Measurements from ENCODE around the gene MBL2.

The MBL2 gene

GRCh38 chr10:52762088-52762487 lies 10.5 kb downstream of the MBL2 start:
- peaks cover 32% of the 10 kb centered on the region for H3K4me1 ChIP-seq (ENCODE audit: control insufficient read depth, low read length)
- no peak overlapping the region for H3K4me2 ChIP-seq (ENCODE audit: low read length)
- no peaks in the 10 kb centered on the region for H3F3A ChIP-seq (ENCODE audit: control insufficient read depth, insufficient read depth)
- H3K79me2 ChIP-seq (ENCODE audit: control insufficient read depth, low read length): no peaks in the 10 kb centered on the region
- no peak overlapping the region for H3K27ac ChIP-seq (ENCODE audit: low read depth, low read length)
- no peaks in the 10 kb centered on the region for H3K27me3 ChIP-seq (ENCODE audit: control insufficient read depth, low read length)
- no peaks in the 10 kb centered on the region for H4K20me1 ChIP-seq (ENCODE audit: control insufficient read depth, insufficient read depth, low read depth, low read length)
- no peak overlapping the region for H3K4me3 ChIP-seq (ENCODE audit: low read length)
- no peaks in the 10 kb centered on the region for H3K9me3 ChIP-seq (ENCODE audit: control insufficient read depth, insufficient read depth, low read length)
- no peaks in the 10 kb centered on the region for H3K9me2 ChIP-seq (replicated peaks; ENCODE audit: control insufficient read depth, low read length)
- H3K36me3 ChIP-seq (ENCODE audit: control insufficient read depth, low read length): no peaks in the 10 kb centered on the region
- TF ChIP-seq CTCF (IDR thresholded peaks at IDR 0.05; ENCODE audit: low read depth, low read length, poor library complexity, severe bottlenecking): no peak
- TF ChIP-seq EZH2phosphoT487 (IDR thresholded peaks at IDR 0.05; ENCODE audit: borderline replicate concordance, low read length): no peak

DNA sequence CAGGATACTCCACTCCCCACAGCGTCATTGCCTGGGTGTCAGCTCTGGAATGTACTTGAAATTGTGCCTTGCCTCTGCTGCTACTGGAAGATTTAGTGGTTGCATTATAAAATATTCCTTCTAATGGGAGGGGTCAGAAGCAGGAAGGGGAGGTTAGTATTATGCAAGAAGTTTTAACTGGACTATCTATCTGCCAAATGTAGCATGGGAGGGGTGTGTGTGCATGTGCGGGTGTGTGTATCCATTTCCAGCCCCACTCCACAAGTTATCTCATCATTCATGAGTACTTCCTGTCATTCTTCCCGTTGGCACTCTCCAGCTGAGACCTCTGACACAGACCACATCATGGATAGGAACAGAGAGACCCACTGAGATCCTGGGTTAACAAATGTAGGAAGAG lies 13.4 kb downstream of the MBL2 start:
- Histone ChIP-seq H4K20me1 (ENCODE audit: control insufficient read depth, insufficient read depth, low read depth, low read length) (no peaks in the 10 kb centered on the region), H3K4me1 (ENCODE audit: control insufficient read depth, low read length) (peaks cover 60% of the 10 kb centered on the region), H3K27ac (ENCODE audit: low read depth, low read length) (no peak overlapping the region), H3F3A (ENCODE audit: control insufficient read depth, insufficient read depth) (no peaks in the 10 kb centered on the region), H3K79me2 (ENCODE audit: control insufficient read depth, low read length) (peaks cover 4% of the 10 kb centered on the region), H3K27me3 (ENCODE audit: control insufficient read depth, low read length) (no peaks in the 10 kb centered on the region), H3K9me3 (ENCODE audit: control insufficient read depth, insufficient read depth, low read length) (no peaks in the 10 kb centered on the region), H3K9me2 (replicated peaks; ENCODE audit: control insufficient read depth, low read length) (no peaks in the 10 kb centered on the region), H3K4me2 (ENCODE audit: low read length) (no peak overlapping the region), H3K4me3 (ENCODE audit: low read length) (no peak overlapping the region), H3K36me3 (ENCODE audit: control insufficient read depth, low read length) (no peaks in the 10 kb centered on the region)
- TF ChIP-seq CTCF (IDR thresholded peaks at IDR 0.05; ENCODE audit: low read depth, low read length, poor library complexity, severe bottlenecking) (no peak), EZH2phosphoT487 (IDR thresholded peaks at IDR 0.05; ENCODE audit: borderline replicate concordance, low read length) (no peak)

DNA sequence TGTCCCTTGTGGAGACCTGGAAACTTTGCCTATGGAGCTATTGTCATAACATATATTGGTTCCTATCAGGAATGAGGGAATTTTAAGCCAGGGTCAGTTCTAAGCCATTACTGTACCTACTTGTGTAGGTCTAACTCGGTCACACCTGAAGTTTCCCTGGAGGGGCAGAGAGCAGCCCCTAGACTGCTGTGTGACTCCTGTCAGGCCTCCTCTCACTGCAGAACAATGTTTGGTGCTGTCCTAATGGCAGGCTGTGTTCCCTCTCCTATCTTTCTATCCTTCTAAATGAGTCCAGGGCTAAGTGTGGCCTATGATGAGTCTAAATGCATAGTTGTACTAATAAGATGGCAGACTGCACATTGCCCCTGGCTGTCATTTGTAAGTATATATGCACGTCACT lies 14.2 kb downstream of the MBL2 start:
- Histone ChIP-seq H3K4me2 (ENCODE audit: low read length) (peak overlapping the region; percentile 73; the same call in 1 of the 2 replicates), H3K36me3 (ENCODE audit: control insufficient read depth, low read length) (no peaks in the 10 kb centered on the region), H3K27me3 (ENCODE audit: control insufficient read depth, low read length) (no peaks in the 10 kb centered on the region), H3K4me1 (ENCODE audit: control insufficient read depth, low read length) (peaks cover 67% of the 10 kb centered on the region), H3K27ac (ENCODE audit: low read depth, low read length) (no peak overlapping the region), H3K9me3 (ENCODE audit: control insufficient read depth, insufficient read depth, low read length) (no peaks in the 10 kb centered on the region), H4K20me1 (ENCODE audit: control insufficient read depth, insufficient read depth, low read depth, low read length) (no peaks in the 10 kb centered on the region), H3K79me2 (ENCODE audit: control insufficient read depth, low read length) (peaks cover 10% of the 10 kb centered on the region), H3F3A (ENCODE audit: control insufficient read depth, insufficient read depth) (no peaks in the 10 kb centered on the region), H3K9me2 (replicated peaks; ENCODE audit: control insufficient read depth, low read length) (no peaks in the 10 kb centered on the region), H3K4me3 (ENCODE audit: low read length) (no peak overlapping the region)
- TF ChIP-seq EZH2phosphoT487 (IDR thresholded peaks at IDR 0.05; ENCODE audit: borderline replicate concordance, low read length): no peak
- TF ChIP-seq CTCF (IDR thresholded peaks at IDR 0.05; ENCODE audit: low read depth, low read length, poor library complexity, severe bottlenecking): no peak

DNA sequence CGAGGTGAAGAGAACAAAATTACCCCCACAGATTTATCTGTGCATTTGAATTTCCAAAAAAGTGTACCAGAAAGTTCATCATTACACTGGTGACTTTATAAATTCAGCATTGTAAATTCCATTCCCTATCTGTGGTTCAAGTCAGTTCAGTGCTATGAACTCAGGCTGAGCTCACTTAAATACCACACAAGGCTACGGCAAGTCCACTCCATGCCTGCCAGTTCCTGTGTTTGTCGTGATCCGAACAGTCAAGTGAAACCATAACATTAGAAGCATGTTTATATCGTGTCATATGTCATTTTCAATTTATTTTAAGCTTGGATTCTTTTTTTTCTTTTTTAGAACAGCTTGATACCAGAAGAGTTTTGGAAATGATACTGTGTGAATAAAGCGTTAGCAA lies 14.8 kb downstream of the MBL2 start:
- Histone ChIP-seq H3K36me3 (ENCODE audit: control insufficient read depth, low read length) (no peaks in the 10 kb centered on the region), H3K27ac (ENCODE audit: low read depth, low read length) (no peak overlapping the region), H3K4me1 (ENCODE audit: control insufficient read depth, low read length) (peaks cover 74% of the 10 kb centered on the region), H4K20me1 (ENCODE audit: control insufficient read depth, insufficient read depth, low read depth, low read length) (no peaks in the 10 kb centered on the region), H3K4me3 (ENCODE audit: low read length) (no peak overlapping the region), H3K79me2 (ENCODE audit: control insufficient read depth, low read length) (peaks cover 10% of the 10 kb centered on the region), H3K27me3 (ENCODE audit: control insufficient read depth, low read length) (no peaks in the 10 kb centered on the region), H3K4me2 (ENCODE audit: low read length) (peak overlapping the region; percentile 73; the same call in 1 of the 2 replicates), H3F3A (ENCODE audit: control insufficient read depth, insufficient read depth) (no peaks in the 10 kb centered on the region), H3K9me3 (ENCODE audit: control insufficient read depth, insufficient read depth, low read length) (no peaks in the 10 kb centered on the region), H3K9me2 (replicated peaks; ENCODE audit: control insufficient read depth, low read length) (no peaks in the 10 kb centered on the region)
- TF ChIP-seq CTCF (IDR thresholded peaks at IDR 0.05; ENCODE audit: low read depth, low read length, poor library complexity, severe bottlenecking) (no peak), EZH2phosphoT487 (IDR thresholded peaks at IDR 0.05; ENCODE audit: borderline replicate concordance, low read length) (no peak)

Measured in DOHH2 (cell line).